HG03460 (cell line): Measurements from ENCODE around the gene KRTAP12-1.
"Not testable (repeated sequence)": the region's sequence is repeated elsewhere in the genome, so short reads cannot be mapped to it uniquely, and the experiment has no call there.

Experiments
- ATAC-seq: cut with Tn5 transposase; IDR thresholded peaks from one replicate; pipeline ENCODE4 v1.9.1; 2021; ENCODE audit not compliant: unreplicated experiment

Gene KRTAP12-1

GRCh38 chr21:44670642-44671432 is 11.1 kb downstream of the KRTAP12-1 start:
- ATAC-seq = no peak

GRCh38 chr21:44667612-44668011 is 14.4 kb downstream of the KRTAP12-1 start:
- no peak for ATAC-seq

- no peak for ATAC-seq
Measured at GRCh38 chr21:44666401-44667320, 15.3 kb downstream of the KRTAP12-1 start, which contains the start of gene KRTAP12-2. TSS of gene KRTAP12-2 (minus strand) at chr21:44666927. CDS start at chr21:44666886, 41 bp downstream.

GRCh38 chr21:44664691-44665090 is 17.3 kb downstream of the KRTAP12-1 start:
- no peak for ATAC-seq

GRCh38 chr21:44661567-44661966 is 20.4 kb downstream of the KRTAP12-1 start:
- not testable (repeated sequence) for ATAC-seq

GRCh38 chr21:44658913-44659595 is 22.9 kb downstream of the KRTAP12-1 start:
- ATAC-seq = no peak

GRCh38 chr21:44658541-44658910 is 23.4 kb downstream of the KRTAP12-1 start:
- no peak for ATAC-seq

- ATAC-seq = no peak
Measured at GRCh38 chr21:44657635-44658540, 24.1 kb downstream of the KRTAP12-1 start, which contains the start of gene KRTAP12-3. TSS of gene KRTAP12-3 (plus strand) at chr21:44657932. CDS start at chr21:44657980, 48 bp downstream.

GRCh38 chr21:44656868-44657267 is 25.1 kb downstream of the KRTAP12-1 start:
- ATAC-seq = no peak

GRCh38 chr21:44654576-44655175 is 27.3 kb downstream of the KRTAP12-1 start, which contains the start of gene KRTAP12-4:
TSS of gene KRTAP12-4 (minus strand) at chr21:44654659. CDS start at chr21:44654614, 45 bp downstream.
- ATAC-seq = no peak

GRCh38 chr21:44653656-44654575 is 28.0 kb downstream of the KRTAP12-1 start:
- no peak for ATAC-seq

GRCh38 chr21:44653123-44653522 is 28.8 kb downstream of the KRTAP12-1 start:
- no peak for ATAC-seq

GRCh38 chr21:44650973-44651675 is 30.8 kb downstream of the KRTAP12-1 start:
- no peak for ATAC-seq

GRCh38 chr21:44650265-44650972 is 31.5 kb downstream of the KRTAP12-1 start:
- no peak for ATAC-seq

GRCh38 chr21:44649521-44650100 is 32.4 kb downstream of the KRTAP12-1 start:
- ATAC-seq = no peak

GRCh38 chr21:44648557-44649311 is 33.2 kb downstream of the KRTAP12-1 start:
- ATAC-seq = no peak
